Measurements from ENCODE around the gene IGSF3.
A peak's percentile ranks its signal among the peaks of the same experiment; 100 is the strongest.
"Not testable (repeated sequence)": the region's sequence is repeated elsewhere in the genome, so short reads cannot be mapped to it uniquely, and the experiment has no call there.

The IGSF3 gene

DNA sequence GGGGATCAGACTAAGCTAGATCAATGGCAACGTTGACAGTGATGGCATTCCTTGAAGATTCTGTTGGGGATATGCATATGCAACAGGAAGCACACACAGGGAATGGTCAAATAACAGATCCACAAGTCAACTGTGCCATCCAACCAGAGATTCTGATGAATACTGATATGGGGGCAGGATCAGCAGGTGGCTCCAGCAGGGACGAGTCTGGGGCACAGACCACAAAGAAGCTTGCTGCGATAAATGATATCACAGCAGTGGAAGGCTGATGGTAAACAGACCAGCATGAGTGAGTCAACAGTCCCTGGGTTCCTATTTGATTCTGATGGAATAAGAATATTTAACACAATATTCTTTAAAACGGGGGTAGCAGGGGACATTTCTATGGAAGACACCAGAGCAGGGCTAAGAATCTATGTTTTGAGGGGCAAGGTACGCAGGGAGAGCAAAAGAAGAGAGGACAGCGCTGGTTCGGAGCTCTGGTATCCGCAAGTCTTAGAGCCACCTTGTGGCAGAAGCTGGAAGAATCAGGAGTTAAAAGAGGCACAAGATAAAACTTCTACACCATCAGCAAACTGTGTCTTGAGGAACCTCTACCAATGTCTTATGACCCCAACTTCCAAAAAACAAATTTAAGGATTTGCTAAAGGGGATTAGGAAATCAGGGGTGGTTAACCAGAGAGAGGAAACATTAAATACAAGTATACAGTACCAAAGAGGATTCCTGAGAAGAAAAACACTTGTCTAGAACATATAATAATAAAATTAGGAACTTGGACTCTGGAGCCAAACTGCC, 71.4 kb downstream of the IGSF3 start:
- DNase-seq (ENCODE audit: low read depth), result not testable (repeated sequence)

DNA sequence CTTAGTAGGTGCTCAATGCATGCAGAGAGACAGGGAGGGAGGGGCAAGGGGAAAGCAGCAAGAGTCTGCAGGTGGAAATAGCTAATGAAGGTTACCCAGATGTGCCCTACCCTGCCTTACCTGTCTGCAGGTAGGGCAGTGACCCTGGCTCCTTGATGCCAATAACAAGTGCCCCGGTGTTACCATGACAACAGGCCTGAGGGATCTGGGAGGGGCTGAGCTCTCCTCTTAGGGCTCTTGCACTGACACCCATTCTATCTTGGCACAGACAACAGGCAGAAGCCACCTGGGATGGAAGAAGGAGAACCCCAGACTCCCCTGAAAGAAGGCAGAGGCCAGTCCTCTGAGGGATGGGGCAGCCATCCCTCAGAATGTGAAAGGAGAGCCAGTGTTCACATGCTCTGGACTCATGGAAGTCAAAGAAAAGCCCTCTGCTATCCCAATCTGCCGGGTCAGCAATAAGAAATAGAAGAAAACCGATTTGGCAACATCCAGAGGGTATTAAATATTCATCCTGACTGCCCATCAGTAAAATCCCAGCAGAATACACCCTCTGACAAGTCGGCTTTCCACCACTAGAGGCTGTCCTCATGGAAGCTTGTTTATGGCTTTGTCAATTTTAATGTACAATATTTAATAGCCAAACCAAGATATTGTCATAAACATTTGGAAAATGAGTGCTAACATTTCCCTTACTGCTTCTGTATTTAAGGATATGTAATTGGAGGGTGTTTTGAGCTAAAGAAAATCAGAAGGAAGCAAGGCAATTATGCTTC, 72.3 kb downstream of the IGSF3 start:
- not testable (repeated sequence) for DNase-seq (ENCODE audit: low read depth)

DNA sequence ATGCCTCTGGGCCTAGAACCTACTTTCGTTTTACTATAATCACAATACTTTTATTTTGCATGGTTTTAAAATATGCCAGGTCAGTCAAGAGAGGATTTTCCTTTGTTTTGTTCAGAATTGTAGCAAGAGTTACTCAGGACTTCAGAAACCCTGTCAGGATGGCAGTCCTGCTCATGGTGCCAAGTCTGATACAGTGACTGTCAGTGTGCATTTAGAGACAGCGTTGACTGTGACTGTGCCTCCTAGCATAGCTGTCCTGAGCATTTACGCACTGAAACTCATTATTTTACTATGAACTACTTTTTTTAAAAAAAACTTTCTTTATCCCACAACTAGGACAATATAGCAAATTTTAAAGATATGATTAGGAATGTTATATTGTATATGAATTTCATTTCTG, 73.6 kb downstream of the IGSF3 start:
- not testable (repeated sequence) for DNase-seq (ENCODE audit: low read depth)

DNA sequence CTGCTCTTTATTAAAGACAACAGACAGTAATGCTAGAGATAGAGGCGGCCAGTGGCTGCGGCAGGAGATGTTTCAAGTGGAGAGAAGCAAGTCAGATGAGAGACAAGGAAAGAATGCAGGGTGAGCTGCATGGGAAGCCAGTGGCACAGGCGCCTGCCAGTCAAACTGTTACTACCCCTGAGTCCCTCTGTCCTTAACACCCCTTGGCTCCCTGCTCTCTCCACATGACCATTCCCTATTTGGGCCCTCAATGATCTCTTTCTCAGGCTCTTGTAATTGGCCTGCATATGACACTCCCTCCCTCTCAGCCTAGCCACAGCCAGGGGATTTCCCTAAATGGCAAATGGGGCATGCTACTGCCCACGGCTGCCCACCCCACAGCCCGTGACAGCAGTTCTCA, 74.1 kb downstream of the IGSF3 start:
- DNase-seq (ENCODE audit: low read depth), result not testable (repeated sequence)

DNA sequence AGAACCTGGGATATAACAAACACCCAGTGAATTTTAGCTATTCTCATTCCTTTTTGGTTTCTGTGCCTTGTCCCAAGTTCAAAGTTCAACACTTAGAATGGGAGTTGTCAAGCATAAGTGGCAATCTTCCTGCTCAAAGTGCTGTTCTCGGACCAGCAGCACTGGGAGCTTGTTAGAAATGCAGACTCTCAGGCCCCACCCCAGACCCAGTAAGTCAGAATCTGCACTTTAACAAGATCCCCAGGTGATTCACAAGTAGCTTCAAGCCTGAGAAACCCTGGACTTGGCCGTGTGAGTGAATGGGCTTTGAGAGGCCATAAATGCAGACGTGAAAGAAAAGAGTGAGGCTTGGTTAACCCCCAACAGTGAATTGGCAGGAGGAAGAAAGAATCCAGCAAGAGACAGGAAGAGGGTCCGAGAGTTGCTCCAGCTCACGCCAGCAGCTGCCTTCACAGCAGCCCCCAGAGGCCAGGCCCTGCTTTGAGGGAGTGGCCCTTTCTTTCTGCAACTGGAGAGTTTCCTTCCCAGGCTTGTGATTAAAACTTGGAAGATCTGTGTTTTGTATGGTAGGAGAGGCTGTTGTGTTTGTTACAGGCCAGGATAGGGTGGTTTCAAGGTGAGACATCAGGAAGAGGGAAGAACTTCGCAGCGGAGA, 75.5 kb downstream of the IGSF3 start:
- not testable (repeated sequence) for DNase-seq (ENCODE audit: low read depth)

DNA sequence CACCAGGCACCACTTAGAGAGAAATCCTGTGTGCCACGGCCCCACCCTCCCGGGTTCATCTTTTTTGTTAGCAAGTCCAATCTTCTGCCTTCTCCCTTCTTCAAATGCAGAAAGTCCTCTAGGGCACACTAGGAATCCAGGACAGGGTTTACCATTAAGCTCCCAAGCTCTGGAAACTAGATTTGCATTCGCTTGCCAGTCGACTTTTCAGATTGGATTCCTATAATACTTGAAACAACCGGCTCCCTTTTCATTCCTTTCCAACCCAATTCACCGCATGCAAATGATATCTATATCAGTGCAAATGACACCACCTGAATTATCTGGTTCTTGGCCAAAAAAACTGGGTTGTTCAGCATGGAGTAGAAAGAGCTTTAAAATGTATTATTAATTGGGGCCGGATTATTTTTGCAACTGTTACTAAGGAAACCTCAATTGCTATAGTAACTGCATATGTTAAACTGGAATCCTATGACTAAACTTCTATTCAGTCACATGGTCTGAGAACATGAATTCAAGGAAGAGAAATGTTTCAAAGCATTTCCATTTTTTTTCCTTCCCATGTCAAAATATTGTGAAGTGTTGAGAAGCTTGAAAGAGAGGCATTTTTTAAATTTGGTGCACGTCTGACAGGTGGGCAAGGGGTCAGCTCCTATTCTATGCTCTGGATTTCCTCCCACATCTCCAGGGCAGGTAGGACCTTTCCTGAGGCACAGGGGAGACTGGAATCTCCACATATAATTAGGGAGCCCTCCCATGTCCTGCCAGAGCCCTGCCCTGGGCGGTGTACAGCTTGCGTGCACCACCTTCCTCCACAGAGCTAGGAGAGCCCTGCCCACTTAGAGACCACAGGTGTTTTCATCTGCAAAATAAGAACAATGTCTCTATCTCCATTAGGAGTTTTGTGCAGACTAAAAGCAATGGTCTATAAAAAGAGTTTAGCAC, 76.3 kb downstream of the IGSF3 start:
- DNase-seq (ENCODE audit: low read depth), result not testable (repeated sequence)

DNA sequence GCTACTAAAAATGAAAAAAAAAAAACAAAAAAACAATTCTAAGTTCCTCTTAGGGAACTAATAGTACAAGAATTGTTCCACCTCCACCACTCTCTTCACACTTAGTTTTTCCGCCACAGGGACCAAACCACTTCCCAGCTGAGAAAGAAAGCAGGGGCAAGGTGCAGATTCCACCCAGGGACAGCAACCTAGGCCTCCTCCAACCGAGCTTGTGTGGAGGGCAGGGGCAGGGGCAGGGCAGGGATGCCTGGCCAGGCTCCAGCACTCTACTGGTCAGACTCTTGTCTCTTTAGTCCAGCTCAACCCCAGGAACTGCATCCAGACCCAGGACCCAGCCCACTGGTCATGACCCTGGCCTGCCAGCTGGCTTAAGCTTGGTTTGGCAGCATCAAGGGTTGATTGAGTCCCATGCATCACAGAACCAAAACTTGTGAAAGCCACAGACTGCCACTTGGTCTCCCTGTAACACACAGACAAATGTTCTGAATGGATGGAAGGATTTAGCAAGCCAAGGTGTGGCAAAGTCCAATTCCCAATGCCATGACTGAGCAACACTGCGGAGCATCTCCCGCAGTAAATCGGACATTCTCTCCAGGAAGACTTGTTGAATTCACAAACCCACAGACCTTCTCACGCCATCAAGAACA, 77.1 kb downstream of the IGSF3 start:
- DNase-seq (ENCODE audit: low read depth), result not testable (repeated sequence)

DNA sequence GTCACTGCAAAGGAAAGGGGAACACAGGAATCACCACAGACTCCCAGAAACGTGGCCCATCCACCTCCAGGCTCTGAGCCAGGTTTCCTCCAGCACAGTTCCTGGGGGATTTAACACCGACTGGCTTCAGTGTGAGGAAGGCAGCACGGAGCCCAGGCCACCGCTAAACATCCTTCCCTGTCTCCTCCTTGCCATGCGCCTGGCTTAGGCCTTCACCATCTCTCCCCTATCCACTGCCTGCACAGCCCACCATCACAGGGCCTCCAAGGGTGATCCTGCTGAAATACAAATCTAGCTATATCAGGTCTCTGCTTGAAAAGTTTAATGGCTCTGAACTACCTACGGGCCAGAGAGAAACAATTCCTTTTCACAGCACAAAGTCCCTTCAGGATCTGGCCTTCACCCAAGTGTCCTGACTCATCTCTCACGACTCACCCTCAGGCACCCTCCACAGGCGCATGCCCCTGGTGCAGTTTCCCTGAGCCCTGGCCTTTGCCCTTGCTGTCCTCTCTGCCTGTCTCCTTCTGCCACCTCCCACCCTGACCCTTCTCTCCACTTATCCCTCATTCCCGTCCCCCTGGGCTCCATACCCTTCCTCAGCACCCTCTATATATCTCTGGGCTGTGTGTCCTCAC, 78.3 kb downstream of the IGSF3 start:
- not testable (repeated sequence) for DNase-seq (ENCODE audit: low read depth)

DNA sequence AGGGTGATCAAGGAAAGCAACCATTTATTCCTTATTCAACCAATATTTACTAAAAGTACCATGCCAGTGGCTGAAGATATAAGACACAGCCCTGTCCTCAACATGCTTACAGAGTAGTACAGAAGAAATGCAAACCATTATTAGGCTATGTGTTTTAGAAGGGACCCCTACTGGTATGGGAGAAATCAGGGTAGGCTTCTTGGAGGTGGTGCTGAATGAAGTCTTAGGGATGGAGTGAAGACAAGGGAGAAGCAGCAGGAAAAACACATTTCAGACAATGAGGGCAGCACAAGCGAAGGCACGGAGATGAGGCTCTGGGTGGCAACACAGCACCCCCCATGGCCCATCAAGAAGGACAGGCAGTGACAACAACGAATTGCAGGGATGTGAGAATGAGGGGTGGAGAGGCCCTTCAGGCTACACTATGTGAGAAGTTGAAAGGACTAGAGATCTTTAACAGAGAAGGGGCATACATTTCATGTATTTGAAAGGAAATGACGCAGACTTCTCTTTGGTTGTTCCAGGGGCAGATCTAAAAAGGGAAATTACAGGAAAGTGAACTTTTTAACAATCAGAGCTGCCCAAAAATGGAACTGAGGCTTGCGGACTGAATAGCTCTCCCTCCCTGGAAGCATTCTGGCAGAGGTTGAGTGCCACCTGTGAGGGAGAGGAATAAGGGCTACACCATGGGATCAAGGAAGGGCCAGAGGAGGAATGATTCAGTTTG, 79.9 kb downstream of the IGSF3 start:
- DNase-seq (ENCODE audit: low read depth), result no peak

DNA sequence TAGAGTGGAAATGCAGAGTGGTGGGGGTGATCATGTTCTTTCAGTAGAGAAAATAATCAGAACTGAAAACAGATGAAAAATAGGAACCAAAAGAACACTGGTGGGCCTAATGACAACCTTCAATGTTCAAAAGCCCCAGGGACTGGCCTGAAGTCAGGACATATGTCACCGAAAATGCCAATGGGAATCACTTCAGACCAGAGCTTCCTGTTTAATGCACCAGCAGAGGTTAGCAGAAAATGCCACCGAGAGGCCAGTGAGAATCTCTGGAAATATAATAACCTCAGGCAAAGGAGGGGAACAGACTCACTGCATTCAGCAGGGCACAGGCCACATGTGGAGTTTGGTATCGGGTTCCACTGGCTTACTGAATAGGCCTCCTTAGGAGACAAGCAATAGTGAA, 80.8 kb downstream of the IGSF3 start:
- no peak for DNase-seq (ENCODE audit: low read depth)

DNA sequence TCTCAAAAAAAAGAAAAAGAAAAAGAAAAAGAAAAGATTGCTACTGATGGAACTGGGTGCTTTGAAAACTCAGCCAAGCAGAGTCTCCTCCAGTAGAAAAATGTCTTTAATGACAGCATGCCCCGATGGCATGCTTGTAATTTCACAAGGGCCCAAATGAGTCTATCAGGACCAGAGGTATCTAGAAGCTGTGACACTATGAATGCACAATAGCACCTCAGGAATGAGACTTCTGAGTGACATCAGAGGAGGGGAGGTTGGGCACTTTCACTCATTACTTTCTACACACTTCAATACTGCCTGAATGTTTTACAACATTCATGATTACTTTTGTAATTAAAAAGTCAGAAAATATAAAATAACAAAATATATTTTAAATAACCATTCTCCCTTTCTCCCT, 81.6 kb downstream of the IGSF3 start:
- DNase-seq (ENCODE audit: low read depth), result no peak

DNA sequence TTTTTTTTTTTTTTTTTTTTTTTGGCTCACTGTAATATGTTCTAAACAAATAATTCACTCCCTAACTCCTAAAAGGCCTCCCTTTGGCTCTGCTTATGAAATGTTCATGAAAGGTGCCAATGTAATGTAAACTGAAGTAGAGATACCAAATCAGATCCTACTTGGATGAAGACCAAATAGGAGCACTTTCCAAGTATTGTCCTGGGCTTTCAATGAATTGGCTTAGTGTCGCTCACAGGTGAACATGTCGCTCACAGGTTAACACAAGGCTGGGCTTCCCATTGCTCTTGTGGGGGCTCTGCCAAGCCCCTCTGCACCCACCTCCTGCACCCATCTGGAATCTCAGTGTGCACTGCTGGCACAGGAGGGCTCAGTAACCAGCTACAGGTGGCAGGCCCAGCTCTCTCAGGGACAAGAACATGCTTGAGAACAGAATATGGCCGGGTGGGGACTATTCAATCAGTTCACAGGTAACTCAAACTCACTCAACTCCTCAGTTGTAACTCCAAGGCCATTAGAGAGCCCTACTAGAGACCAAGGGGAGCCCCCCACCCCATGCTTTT, 86.1 kb downstream of the IGSF3 start:
- no peak for DNase-seq (ENCODE audit: low read depth)

DNA sequence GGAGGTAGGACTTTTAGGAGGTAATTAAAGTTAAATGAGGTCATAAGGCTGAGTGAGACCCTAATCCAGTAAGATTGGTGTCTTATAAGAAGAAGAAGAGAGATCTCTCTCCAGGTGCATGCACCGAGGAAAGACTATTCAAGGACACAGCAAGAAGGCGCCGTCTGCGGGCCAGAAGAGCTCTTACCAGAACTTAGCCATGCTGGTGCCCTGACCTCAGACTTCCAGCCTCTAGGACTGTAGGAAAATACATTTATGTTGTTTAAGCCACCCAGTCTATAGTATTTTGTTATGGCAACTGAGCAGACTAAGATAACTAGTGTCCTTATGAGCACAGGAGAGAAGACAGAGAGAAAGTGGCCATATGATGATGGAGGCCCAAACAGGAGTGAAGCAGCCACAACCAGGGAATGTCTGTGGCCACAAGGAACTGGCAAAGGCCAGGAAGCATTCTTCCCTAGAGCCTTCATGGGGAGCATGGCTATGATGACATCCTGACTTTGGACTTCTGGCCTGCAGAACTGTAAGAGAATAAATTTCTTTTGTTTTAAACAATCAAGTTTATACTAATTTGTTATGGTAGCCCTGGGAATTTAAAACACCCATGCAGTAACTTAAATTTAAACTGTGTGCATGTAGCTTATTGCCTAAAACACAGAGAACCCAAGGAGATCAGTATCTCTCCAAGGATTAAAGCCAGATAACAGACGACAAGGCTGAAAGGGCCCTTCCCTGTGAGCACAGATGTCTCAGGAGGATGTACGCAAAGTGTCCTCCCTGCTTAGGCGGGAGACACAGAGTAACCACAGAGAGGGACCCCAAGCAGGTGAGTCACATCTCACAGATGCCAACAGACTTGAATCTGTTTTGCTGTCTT, 86.8 kb downstream of the IGSF3 start:
- DNase-seq (ENCODE audit: low read depth), result no peak

DNA sequence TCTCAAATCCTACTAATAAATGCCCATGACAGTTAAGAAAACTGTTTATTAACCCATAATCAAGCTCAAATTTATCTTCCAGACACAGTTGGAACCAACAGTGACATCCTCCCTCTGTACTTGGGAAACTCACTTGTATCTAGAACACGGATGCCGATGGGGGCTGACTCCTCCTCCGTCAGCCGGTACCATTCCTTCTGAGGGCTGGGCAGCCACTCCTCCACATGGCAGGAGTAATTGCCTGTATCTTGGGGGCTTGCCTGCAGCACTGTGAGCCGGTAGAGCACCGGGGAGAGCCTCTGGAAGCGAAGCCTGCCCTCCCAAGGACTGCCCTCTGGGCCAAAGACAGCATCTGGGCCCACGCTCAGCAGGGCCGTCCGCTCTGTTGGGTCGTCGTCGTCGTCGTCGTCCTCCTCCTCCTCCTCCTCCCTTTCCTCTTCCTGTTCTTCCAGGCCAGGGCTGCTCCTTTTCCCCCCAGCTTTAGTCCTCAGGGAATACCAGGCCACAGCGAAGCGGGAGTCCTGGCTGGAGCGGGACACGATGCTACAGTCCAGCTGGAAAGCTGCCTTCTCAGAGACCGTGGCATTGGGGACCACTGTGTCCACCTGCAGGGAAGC, 88.2 kb downstream of the IGSF3 start:
- DNase-seq (ENCODE audit: low read depth), result no peak

DNA sequence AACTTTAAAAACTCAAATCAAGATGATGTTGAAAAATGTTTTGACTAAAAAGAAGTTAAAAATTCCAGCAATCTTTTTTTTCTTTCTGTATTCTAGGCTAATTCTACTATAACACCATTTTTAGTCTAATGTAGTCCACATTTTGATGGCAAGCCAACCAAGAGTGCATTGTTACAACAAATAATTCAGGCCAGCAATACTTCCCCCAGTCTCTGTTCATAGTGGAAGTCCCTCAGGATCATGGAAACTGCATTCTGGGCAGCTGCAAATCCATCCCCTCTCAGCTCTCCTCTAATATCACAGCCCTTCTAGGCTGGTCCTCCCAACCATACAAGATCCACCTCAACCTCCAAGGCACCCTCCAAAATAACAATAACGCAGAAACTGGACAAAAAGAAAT, 89.0 kb downstream of the IGSF3 start:
- DNase-seq (ENCODE audit: low read depth), result no peak

DNA sequence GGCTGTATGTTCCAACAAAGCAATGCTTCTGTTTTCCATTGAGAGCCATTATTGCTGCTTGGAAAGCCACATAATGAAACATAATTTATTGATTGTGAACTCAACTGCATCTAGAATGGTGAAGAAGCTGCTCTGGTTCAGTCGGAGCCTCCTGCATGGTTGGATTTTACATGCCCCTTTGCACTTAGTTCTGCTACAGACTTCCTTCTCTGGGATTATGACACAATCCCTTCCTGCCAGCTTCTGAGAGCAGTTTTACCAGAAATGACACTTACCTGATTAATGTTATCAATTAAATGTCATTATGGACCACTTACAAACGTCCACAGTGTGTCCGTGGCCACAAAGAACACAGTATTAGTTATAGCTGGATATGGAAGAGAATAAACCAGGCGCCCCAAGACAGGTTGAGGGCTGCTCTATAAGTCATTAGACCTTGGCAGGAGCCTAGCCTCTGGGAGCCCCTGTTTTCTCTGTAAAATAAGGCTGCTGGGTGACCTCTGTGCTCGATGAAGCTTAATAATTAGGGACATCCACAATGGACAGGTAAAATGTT, 89.7 kb downstream of the IGSF3 start:
- DNase-seq (ENCODE audit: low read depth), result no peak

DNA sequence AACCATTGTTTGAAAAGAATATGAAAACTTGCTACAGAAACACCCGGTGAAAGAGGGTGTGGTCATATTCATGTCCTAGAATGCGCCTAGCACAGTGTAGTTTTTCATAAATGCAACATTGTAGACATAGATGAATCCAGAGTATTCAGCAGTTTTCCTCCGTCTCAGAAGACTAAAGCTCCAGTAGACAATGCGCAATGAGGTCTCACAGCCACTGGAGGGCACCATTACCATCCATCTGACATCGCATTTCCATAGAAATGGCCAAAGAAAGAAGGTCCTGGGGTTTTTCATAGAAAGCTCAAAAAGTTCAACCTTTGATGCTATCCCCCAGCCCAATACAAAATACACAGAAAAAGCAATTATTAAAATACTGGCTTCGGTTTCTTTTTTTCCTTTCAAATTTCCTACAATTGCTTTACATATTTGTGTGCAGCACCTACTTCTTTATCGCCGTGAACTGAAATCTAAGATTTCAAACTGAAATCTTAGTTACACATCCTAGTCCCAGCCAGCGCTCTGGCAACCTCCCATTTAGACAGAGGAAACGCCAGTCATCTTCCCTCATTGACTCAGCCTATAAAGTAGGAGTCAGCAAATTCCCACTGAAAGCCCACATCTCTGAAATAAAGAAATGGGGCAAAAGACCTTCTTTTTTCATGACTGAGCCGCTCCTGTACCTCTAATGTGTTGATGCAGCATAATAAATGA, 92.8 kb downstream of the IGSF3 start:
- DNase-seq (ENCODE audit: low read depth), result peak; percentile 31

Measured in stimulated activated CD4-positive, alpha-beta T cell treated with anti-CD3 and anti-CD28 coated beads, Interleukin-2, amount 100 ng/mL, for 4 hours (primary cell).